Body of pancreas (tissue), 4 donors: Measurements from ENCODE around the gene NFIA.

Experiments
- POLR2A ChIP-seq, 3 donors: fragments of 450-650 bp; IDR thresholded peaks; one replicate each; pipeline ENCODE4 v1.6.1; 2016; ENCODE audit warnings: antibody characterized with exemption in 3 of 3, mild to moderate bottlenecking in 2 of 3
- TF ChIP-seq, protein P1 (sequence below), 7 experiments: fragments of 450-650 bp in 4 of 7; fragments of 200-600 bp in 3 of 7; sonication (generic) in 3 of 7; IDR thresholded peaks; one replicate each; pipeline ENCODE4 v1.5.1; 2016 to 2019; ENCODE audit warnings: antibody characterized with exemption in 7 of 7

DNA sequence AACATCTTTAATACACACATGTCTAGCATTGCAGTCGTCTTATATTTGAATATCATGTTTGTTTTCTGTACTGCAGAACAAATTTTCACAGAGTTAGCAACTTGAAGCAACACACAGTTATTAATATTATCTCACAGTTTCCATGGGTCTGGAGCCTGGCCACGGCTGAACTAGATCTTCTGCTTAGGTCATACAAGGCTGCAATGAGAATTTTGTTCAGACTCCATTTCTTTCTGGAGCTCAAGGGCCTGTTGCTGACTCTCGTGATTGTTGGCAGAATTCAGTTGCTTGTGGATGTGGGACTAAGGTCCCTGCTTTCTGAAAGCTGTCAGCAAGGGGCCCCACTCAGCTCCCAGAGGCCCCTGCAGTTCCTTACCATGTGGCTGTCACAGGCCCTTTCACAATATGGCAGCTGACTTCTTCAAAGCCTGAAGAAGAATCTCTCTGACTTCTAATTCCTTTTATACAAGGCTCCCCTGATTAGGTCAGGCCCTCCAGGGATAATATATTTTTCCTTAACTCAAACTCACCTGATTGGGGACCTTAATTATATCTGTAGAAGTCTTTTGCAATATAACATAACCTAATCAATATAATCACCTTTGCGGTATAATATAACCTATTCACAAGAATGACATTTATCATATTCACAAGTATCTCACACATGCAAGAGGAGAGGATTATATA, 296.3 kb downstream of the NFIA start:
- TF ChIP-seq, protein P1, sequence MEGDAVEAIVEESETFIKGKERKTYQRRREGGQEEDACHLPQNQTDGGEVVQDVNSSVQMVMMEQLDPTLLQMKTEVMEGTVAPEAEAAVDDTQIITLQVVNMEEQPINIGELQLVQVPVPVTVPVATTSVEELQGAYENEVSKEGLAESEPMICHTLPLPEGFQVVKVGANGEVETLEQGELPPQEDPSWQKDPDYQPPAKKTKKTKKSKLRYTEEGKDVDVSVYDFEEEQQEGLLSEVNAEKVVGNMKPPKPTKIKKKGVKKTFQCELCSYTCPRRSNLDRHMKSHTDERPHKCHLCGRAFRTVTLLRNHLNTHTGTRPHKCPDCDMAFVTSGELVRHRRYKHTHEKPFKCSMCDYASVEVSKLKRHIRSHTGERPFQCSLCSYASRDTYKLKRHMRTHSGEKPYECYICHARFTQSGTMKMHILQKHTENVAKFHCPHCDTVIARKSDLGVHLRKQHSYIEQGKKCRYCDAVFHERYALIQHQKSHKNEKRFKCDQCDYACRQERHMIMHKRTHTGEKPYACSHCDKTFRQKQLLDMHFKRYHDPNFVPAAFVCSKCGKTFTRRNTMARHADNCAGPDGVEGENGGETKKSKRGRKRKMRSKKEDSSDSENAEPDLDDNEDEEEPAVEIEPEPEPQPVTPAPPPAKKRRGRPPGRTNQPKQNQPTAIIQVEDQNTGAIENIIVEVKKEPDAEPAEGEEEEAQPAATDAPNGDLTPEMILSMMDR (IDR thresholded peaks at IDR 0.05) = no peak
- no peak for TF ChIP-seq POLR2A (IDR thresholded peaks at IDR 0.05)
